B cell (primary cell): Measurements from ENCODE around the gene RBM17. TPM values are rescaled to one million over a fixed set of nuclear protein-coding genes. Genes with fewer than 3 reads are reported as not detected.

Experiments used
- ATAC-seq: fragments of 200-7000 bp; cut with Tn5 transposase; one replicate; pipeline ENCODE4 v1.10.0; 2021; ENCODE audit warnings: low read depth, mild to moderate bottlenecking, moderate number of reproducible peaks, moderate library complexity
- CTCF ChIA-PET: fragments of 350-600 bp; sonication (Branson Sonifier 250); formaldehyde crosslinking; loops from one replicate; lab custom pipeline; 2021; ENCODE audit warnings: antibody characterized with exemption, inconsistent platforms; lab: Charles Lee
- POLR2A ChIA-PET: fragments of 350-600 bp; sonication (Branson Sonifier 250); formaldehyde crosslinking; loops from one replicate; lab custom pipeline; 2021; ENCODE audit warnings: antibody characterized with exemption; lab: Charles Lee
- DNase-seq: peaks from one replicate; pipeline ENCODE4 v3.0.0; 2013
- H2AFZ ChIP-seq: 2 replicates; pipeline ENCODE4 v1.6.1; 2012; ENCODE audit warnings: mild to moderate bottlenecking, low read depth, low read length; ENCODE audit not compliant: insufficient read depth, poor library complexity, severe bottlenecking
- H3K27ac ChIP-seq, 2 donors: 1 replicate in 1 of 2; 2 replicates in 1 of 2; pipeline ENCODE4 v1.5.1; 2012 to 2013; ENCODE audit warnings: low read length in 2 of 2, mild to moderate bottlenecking in 2 of 2, moderate library complexity in 1 of 2
- H3K27me3 ChIP-seq, 4 experiments: fragments of 200-600 bp in 1 of 4; sonication (generic) in 1 of 4; replicated peaks in 1 of 4; 1 replicate in 2 of 4; 2 replicates in 2 of 4; pipeline versions ENCODE4 v1.6.1 to v1.7.0; 2013 to 2016; ENCODE audit warnings: low read length in 3 of 4, mild to moderate bottlenecking in 2 of 4, mixed read lengths in 1 of 4, moderate library complexity in 1 of 4; ENCODE audit not compliant: insufficient read depth in 4 of 4, control insufficient read depth in 3 of 4; ENCODE audit errors: control extremely low read depth in 1 of 4
- H3K36me3 ChIP-seq, 2 experiments: replicated peaks in 1 of 2; 1 replicate in 1 of 2; 2 replicates in 1 of 2; pipeline versions ENCODE4 v1.6.1 to v1.7.1; 2013; ENCODE audit warnings: low read length in 1 of 2; ENCODE audit not compliant: insufficient read depth in 2 of 2, control insufficient read depth in 1 of 2; ENCODE audit errors: control extremely low read depth in 1 of 2, extremely low read depth in 1 of 2
- H3K4me1 ChIP-seq, 2 donors: fragments of 200-600 bp in 1 of 2; sonication (generic) in 1 of 2; 1 replicate in 1 of 2; 2 replicates in 1 of 2; pipeline versions ENCODE4 v1.5.1 to v1.6.1; 2013 to 2017; ENCODE audit warnings: low read length in 2 of 2; ENCODE audit not compliant: control insufficient read depth in 2 of 2, insufficient read depth in 2 of 2
- H3K4me2 ChIP-seq: replicated peaks from 2 replicates; pipeline ENCODE3; 2012; ENCODE audit warnings: mild to moderate bottlenecking, low read depth, low read length; ENCODE audit not compliant: poor library complexity, severe bottlenecking
- H3K4me3 ChIP-seq, 5 experiments: fragments of 200-600 bp in 1 of 5; sonication (generic) in 1 of 5; 1 replicate in 3 of 5; 2 replicates in 2 of 5; pipeline versions ENCODE4 v1.5.1 to v1.7.0; 2011 to 2016; ENCODE audit warnings: low read length in 4 of 5, mild to moderate bottlenecking in 4 of 5, low read depth in 2 of 5, control low read depth in 1 of 5, moderate library complexity in 1 of 5; ENCODE audit not compliant: insufficient read depth in 1 of 5; ENCODE audit errors: control extremely low read depth in 1 of 5, extremely low read depth in 1 of 5
- H3K79me2 ChIP-seq: fragments of 200-600 bp; sonication (generic); one replicate; pipeline ENCODE4 v1.6.0; 2016; ENCODE audit warnings: low read length; ENCODE audit not compliant: control insufficient read depth, insufficient read depth
- H3K9ac ChIP-seq: fragments of 200-600 bp; sonication (generic); 2 replicates; pipeline ENCODE4 v1.6.1; 2017; ENCODE audit warnings: mild to moderate bottlenecking, low read length, moderate library complexity
- H3K9me3 ChIP-seq, 3 donors: one replicate each; pipeline versions ENCODE4 v1.6.1 to v1.7.1; 2013; ENCODE audit warnings: low read length in 2 of 3; ENCODE audit not compliant: control insufficient read depth in 2 of 3, insufficient read depth in 1 of 3; ENCODE audit errors: control extremely low read depth in 1 of 3
- H4K20me1 ChIP-seq: 2 replicates; pipeline ENCODE4 v1.6.0; 2012; ENCODE audit warnings: mild to moderate bottlenecking, low read length; ENCODE audit not compliant: insufficient read depth, control insufficient read depth, poor library complexity, severe bottlenecking
- H3K27ac Mint-ChIP-seq: one replicate; pipeline ENCODE4 v1.8.0; 2021; ENCODE audit warnings: mixed read lengths
- H3K27me3 Mint-ChIP-seq: one replicate; pipeline ENCODE4 v1.8.0; 2021; ENCODE audit warnings: mixed read lengths
- H3K4me1 Mint-ChIP-seq: one replicate; pipeline ENCODE4 v1.8.0; 2021; ENCODE audit warnings: mixed read lengths
- H3K4me3 Mint-ChIP-seq: one replicate; pipeline ENCODE4 v1.8.0; 2021; ENCODE audit warnings: mixed read lengths
- H3K9me3 Mint-ChIP-seq: one replicate; pipeline ENCODE4 v1.8.0; 2022; ENCODE audit warnings: mixed read lengths; ENCODE audit not compliant: insufficient read depth
- EZH2 ChIP-seq: IDR thresholded peaks from 2 replicates; pipeline ENCODE4 v1.6.1; 2012; ENCODE audit warnings: borderline replicate concordance, low read depth, mild to moderate bottlenecking, moderate library complexity, low read length; ENCODE audit not compliant: insufficient read depth, poor library complexity, severe bottlenecking
- WGBS: methylation state at CpG from one replicate; pipeline ENCODE4 v1.1.5; 2013; ENCODE audit warnings: missing lambda C conversion rate; ENCODE audit not compliant: insufficient coverage; 5-methylcytosine and 5-hydroxymethylcytosine counted together
- intact Hi-C: fragments of 100-400 bp; cut with micrococcal nuclease; formaldehyde crosslinking; loops from one replicate; pipeline ENCODE4 v1.10.0; 2022
- polyA plus RNA-seq: library from polyadenylated mRNA; depleted of rRNA; stranded (reverse); fragments of >200 nt; gene quantifications from 2 replicates; pipeline ENCODE4 v1.2.3, GENCODE V29; 2012
- total RNA-seq, 2 donors: library from RNA; stranded (reverse); fragments of 120-200 nt in 1 of 2; gene quantifications; 1 replicate in 1 of 2; 2 replicates in 1 of 2; pipeline versions ENCODE4 v1.2.3 to v1.2.4, GENCODE V29; 2013 to 2022
- TF ChIP-seq, protein P1 (sequence below): fragments of 200-600 bp; IDR thresholded peaks from one replicate; pipeline ENCODE4 v1.8.0; 2022; ENCODE audit warnings: antibody characterized with exemption, mild to moderate bottlenecking

The RBM17 gene
- total and polyA plus RNA-seq, 2 donors (not counting 1 experiment from before 2014, with no cell fraction given), result 34.7 to 168 TPM

DNA sequence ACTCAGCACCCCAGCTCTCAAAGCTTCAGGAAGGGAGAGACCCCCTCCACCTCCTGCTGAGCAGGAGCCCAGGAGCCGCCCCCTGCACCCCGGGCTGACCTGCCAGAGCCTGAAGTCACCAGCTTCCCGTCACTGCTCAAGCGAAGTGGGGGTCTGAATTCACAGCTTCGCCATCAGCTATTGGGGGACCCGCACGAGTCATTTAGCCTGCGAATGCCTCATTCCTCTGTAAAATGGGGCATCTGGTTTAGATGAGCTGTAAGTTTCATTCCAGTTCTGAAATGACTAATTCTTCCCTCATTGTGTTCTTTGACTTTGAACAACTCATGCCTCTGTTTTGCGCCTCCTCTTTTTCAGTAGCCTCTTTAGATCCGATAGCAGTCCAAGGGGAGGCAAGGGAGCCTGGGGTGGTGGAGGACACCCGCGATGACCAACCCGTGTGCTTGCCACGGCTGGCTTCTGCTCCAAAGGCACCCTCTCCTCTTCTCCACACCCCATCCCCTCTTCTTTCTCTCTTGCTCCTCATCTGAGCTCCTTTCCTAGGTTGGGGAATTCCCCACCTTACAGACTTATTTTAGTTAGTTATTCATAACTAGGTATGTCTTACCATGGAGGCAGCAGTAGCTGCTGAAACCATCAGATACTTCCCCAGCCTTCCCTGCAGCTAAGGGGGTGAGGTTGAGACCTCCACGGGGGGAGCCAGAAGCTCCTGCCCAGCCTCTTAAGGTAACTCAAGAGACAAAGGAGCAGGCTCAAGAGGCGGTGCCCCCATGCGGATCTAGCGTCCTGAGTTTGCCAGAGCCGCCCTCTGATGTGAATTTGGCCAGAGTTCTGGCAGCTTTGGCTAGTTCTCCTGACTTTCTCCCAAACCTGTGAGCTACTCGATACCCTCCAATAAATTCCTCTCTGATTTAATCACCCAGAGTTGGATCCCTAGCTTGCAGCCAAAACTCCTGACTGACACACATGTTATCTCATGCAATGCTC, 47.7 kb downstream of the RBM17 start:
- Mint-ChIP-seq H3K4me1 (peaks cover 21% of the 10 kb centered on the region), H3K27me3 (peaks cover 29% of the 10 kb centered on the region), H3K9me3 (no peaks in the 10 kb centered on the region), H3K4me3 (no peak overlapping the region), H3K27ac (no peak overlapping the region)
- CTCF ChIA-PET, result interaction anchor here (0.8 to 4.3 kb wide), 6 partner anchors 15 to 270 kb away, joined by 3 to 27 read pairs (median 5); no protein-coding TSS in a partner anchor
- peaks cover 0 to 27% (median 11%) of the 10 kb centered on the region in 4 experiments for H3K27me3 ChIP-seq
- H3K9me3 ChIP-seq, result no peaks in the 10 kb centered on the region
- no peak for ATAC-seq
- H4K20me1 ChIP-seq, result no peaks in the 10 kb centered on the region
- no peak overlapping the region for H3K4me2 ChIP-seq
- H3K36me3 ChIP-seq, result no peaks in the 10 kb centered on the region
- H3K4me3 ChIP-seq, result no peak overlapping the region
- TF ChIP-seq EZH2, result no peak
- TF ChIP-seq, protein P1, sequence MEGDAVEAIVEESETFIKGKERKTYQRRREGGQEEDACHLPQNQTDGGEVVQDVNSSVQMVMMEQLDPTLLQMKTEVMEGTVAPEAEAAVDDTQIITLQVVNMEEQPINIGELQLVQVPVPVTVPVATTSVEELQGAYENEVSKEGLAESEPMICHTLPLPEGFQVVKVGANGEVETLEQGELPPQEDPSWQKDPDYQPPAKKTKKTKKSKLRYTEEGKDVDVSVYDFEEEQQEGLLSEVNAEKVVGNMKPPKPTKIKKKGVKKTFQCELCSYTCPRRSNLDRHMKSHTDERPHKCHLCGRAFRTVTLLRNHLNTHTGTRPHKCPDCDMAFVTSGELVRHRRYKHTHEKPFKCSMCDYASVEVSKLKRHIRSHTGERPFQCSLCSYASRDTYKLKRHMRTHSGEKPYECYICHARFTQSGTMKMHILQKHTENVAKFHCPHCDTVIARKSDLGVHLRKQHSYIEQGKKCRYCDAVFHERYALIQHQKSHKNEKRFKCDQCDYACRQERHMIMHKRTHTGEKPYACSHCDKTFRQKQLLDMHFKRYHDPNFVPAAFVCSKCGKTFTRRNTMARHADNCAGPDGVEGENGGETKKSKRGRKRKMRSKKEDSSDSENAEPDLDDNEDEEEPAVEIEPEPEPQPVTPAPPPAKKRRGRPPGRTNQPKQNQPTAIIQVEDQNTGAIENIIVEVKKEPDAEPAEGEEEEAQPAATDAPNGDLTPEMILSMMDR, result no peak
- POLR2A ChIA-PET, result no interaction called here
- H3K27ac ChIP-seq, result no peak overlapping the region
- H3K9ac ChIP-seq, result no peak overlapping the region
- peaks cover 10 to 17% of the 10 kb centered on the region in 2 donors for H3K4me1 ChIP-seq
- DNase-seq, result no peak
- no peaks in the 10 kb centered on the region for H3K79me2 ChIP-seq
- intact Hi-C loops, result no loop called here
- WGBS, result 69% methylated on average over 17 of the region's 20 CpGs
- peak overlapping the region; percentile 16 for H2AFZ ChIP-seq

DNA sequence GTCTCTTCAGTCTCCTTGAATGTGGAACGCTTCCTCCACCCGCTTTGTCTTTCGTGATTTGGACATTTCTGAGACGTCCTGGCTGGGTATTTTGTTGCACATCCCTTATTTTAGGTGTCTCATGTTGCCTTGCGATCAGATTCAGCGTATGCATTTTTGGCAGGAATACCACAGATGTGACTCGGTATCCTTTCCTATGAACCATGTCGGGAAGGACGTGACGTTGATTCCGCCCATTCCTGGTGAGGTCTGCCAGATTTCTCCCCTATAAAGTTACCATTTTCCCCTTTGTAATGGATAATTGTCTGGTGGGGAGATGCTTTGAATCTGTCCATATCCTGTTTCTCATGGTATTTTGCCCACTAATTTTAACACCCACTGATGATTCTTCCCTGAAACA, 49.6 kb downstream of the RBM17 start:
- peaks cover 29% of the 10 kb centered on the region for H3K27me3 Mint-ChIP-seq
- Histone ChIP-seq H3K36me3 (no peaks in the 10 kb centered on the region), H3K27ac (no peak overlapping the region), H3K4me3 (no peak overlapping the region), H3K4me1 (peaks cover 11 to 25% of the 10 kb centered on the region in 2 donors), H3K27me3 (peaks cover 0 to 30% (median 11%) of the 10 kb centered on the region in 4 experiments), H2AFZ (no peak overlapping the region), H4K20me1 (no peaks in the 10 kb centered on the region), H3K79me2 (no peaks in the 10 kb centered on the region), H3K9ac (no peak overlapping the region), H3K9me3 (no peaks in the 10 kb centered on the region), H3K4me2 (no peak overlapping the region)
- ATAC-seq (no peak), DNase-seq (no peak)
- H3K9me3 Mint-ChIP-seq, result no peaks in the 10 kb centered on the region
- H3K4me3 Mint-ChIP-seq, result no peak overlapping the region
- peaks cover 27% of the 10 kb centered on the region for H3K4me1 Mint-ChIP-seq
- H3K27ac Mint-ChIP-seq, result no peak overlapping the region
- CTCF ChIA-PET, result no interaction called here
- TF ChIP-seq, protein P1, result no peak
- no peak for TF ChIP-seq EZH2
- WGBS, result 98% methylated on average over 6 of the region's 11 CpGs
- intact Hi-C loops, result no loop called here
- POLR2A ChIA-PET, result no interaction called here
